ENCODE results near the gene OXNAD1. TPM values are rescaled to one million over a fixed set of nuclear protein-coding genes. Genes with fewer than 3 reads are reported as not detected.
A peak's percentile ranks its signal among the peaks of the same experiment; 100 is the strongest.

OXNAD1 gene
- total RNA-seq, 5 donors from 2014 or later (not counting 1 experiment from before 2014, with no cell fraction given): 78.5 to 218 (median 101) TPM

GRCh38 chr3:16322189-16322588 lies 57.2 kb downstream of the OXNAD1 start:
- Mint-ChIP-seq H3K4me3 (no peak overlapping the region), H3K36me3 (peaks cover 52% of the 10 kb centered on the region), H3K27ac (peak overlapping the region; percentile 78 to 98), H3K4me1 (peaks cover 47 to 69% (median 62%) of the 10 kb centered on the region in 3 donors), H3K27me3 (no peaks in the 10 kb centered on the region), H3K9me3 (no peaks in the 10 kb centered on the region)
- no peak for DNase-seq
- ChIA-PET CTCF (interaction anchor here (0.6 to 5.9 kb wide), 4 partner anchors 31 to 39 kb away, joined by 3 to 75 read pairs (median 6); no protein-coding TSS in a partner anchor), POLR2A (interaction anchor here in 1 of 2 donors (1.0 kb wide), 1 partner anchor 32 kb away, joined by 3 read pairs; no protein-coding TSS in a partner anchor)
- Histone ChIP-seq H3K36me3 (ENCODE audit: control insufficient read depth in 2 of 2, extremely low read depth in 1 of 2, insufficient read depth in 1 of 2, low read length in 1 of 2) (peaks cover 32 to 94% of the 10 kb centered on the region in 2 donors), H3K4me1 (ENCODE audit: control insufficient read depth in 1 of 2, extremely low read depth in 1 of 2, insufficient read depth in 2 of 2, low read length in 2 of 2) (peaks cover 21 to 37% of the 10 kb centered on the region in 2 experiments), H3K27ac (ENCODE audit: low read length) (no peak overlapping the region), H3K9me3 (no peaks in the 10 kb centered on the region), H3K27me3 (replicated peaks in 1 of 2; ENCODE audit: control insufficient read depth in 2 of 2, extremely low read depth in 1 of 2, insufficient read depth in 2 of 2, low read length in 1 of 2) (no peaks in the 10 kb centered on the region), H3K4me3 (ENCODE audit: control insufficient read depth in 1 of 2, extremely low read depth in 1 of 2, low read length in 1 of 2) (no peak overlapping the region)
- no peak for ATAC-seq (replicated peaks in 1 of 4)
- 98% methylated on average over 4 of the region's 5 CpGs for WGBS (ENCODE audit: insufficient coverage)

- Histone ChIP-seq H3K36me3 (ENCODE audit: control insufficient read depth in 2 of 2, extremely low read depth in 1 of 2, insufficient read depth in 1 of 2, low read length in 1 of 2) (peaks cover 36 to 94% of the 10 kb centered on the region in 2 donors), H3K9me3 (no peaks in the 10 kb centered on the region), H3K27me3 (replicated peaks in 1 of 2; ENCODE audit: control insufficient read depth in 2 of 2, extremely low read depth in 1 of 2, insufficient read depth in 2 of 2, low read length in 1 of 2) (no peaks in the 10 kb centered on the region), H3K4me1 (ENCODE audit: control insufficient read depth in 1 of 2, extremely low read depth in 1 of 2, insufficient read depth in 2 of 2, low read length in 2 of 2) (peaks cover 7 to 23% of the 10 kb centered on the region in 2 experiments), H3K27ac (ENCODE audit: low read length) (no peak overlapping the region), H3K4me3 (ENCODE audit: control insufficient read depth in 1 of 2, extremely low read depth in 1 of 2, low read length in 1 of 2) (no peak overlapping the region)
- Mint-ChIP-seq H3K9me3 (no peaks in the 10 kb centered on the region), H3K36me3 (peaks cover 58% of the 10 kb centered on the region), H3K4me3 (no peak overlapping the region), H3K4me1 (peaks cover 31 to 56% (median 47%) of the 10 kb centered on the region in 3 donors), H3K27me3 (no peaks in the 10 kb centered on the region), H3K27ac (peak overlapping the region; percentile 48 to 67)
- ATAC-seq (replicated peaks in 1 of 4) (no peak), DNase-seq (no peak)
- POLR2A ChIA-PET: interaction anchor here (1.0 to 1.5 kb wide), 2 partner anchors 13 to 185 kb away, joined by 3 read pairs; no protein-coding TSS in a partner anchor
- CTCF ChIA-PET: interaction anchor here in 1 of 2 donors (0.5 to 1.4 kb wide), 2 partner anchors 10 to 33 kb away, joined by 3 to 6 read pairs; no protein-coding TSS in a partner anchor
- 100% methylated on average over 1 of the region's 4 CpGs for WGBS (ENCODE audit: insufficient coverage)
Observed at GRCh38 chr3:16323737-16324136, 58.7 kb downstream of the OXNAD1 start.

- H3K36me3 Mint-ChIP-seq: peaks cover 63% of the 10 kb centered on the region
- WGBS (ENCODE audit: insufficient coverage): 100% methylated on average over 2 of the region's 4 CpGs
- H3K36me3 ChIP-seq (ENCODE audit: control insufficient read depth in 2 of 2, extremely low read depth in 1 of 2, insufficient read depth in 1 of 2, low read length in 1 of 2): peaks cover 41 to 95% of the 10 kb centered on the region in 2 donors
- CTCF ChIA-PET: no interaction called here
- peaks cover 1% of the 10 kb centered on the region for H3K9me3 ChIP-seq
- H3K4me3 Mint-ChIP-seq: no peak overlapping the region
- H3K4me1 Mint-ChIP-seq: peaks cover 14 to 40% (median 29%) of the 10 kb centered on the region in 3 donors
- no peaks in the 10 kb centered on the region for H3K27me3 ChIP-seq (replicated peaks in 1 of 2; ENCODE audit: control insufficient read depth in 2 of 2, extremely low read depth in 1 of 2, insufficient read depth in 2 of 2, low read length in 1 of 2)
- POLR2A ChIA-PET: interaction anchor here in 1 of 2 donors (0.6 kb wide), 1 partner anchor 936 kb away, joined by 14 read pairs; no protein-coding TSS in a partner anchor
- H3K27ac ChIP-seq (ENCODE audit: low read length): no peak overlapping the region
- DNase-seq (no peak), ATAC-seq (replicated peaks in 1 of 4) (no peak)
- no peak overlapping the region for H3K4me3 ChIP-seq (ENCODE audit: control insufficient read depth in 1 of 2, extremely low read depth in 1 of 2, low read length in 1 of 2)
- no peaks in the 10 kb centered on the region for H3K27me3 Mint-ChIP-seq
- peak overlapping the region; percentile 39 for H3K27ac Mint-ChIP-seq
- peaks cover 0 to 11% of the 10 kb centered on the region in 2 experiments for H3K4me1 ChIP-seq (ENCODE audit: control insufficient read depth in 1 of 2, extremely low read depth in 1 of 2, insufficient read depth in 2 of 2, low read length in 2 of 2)
- peaks cover 0 to 9% (median 2%) of the 10 kb centered on the region in 3 donors for H3K9me3 Mint-ChIP-seq
Observed at GRCh38 chr3:16325850-16326249, 60.8 kb downstream of the OXNAD1 start.

GRCh38 chr3:16326724-16327349 lies 61.8 kb downstream of the OXNAD1 start:
- peaks cover 67% of the 10 kb centered on the region for H3K36me3 Mint-ChIP-seq
- peak overlapping the region in 1 of 2 donors; percentile 58 for H3K27ac Mint-ChIP-seq

GRCh38 chr3:16328124-16328523 lies 63.1 kb downstream of the OXNAD1 start:
- no peak overlapping the region for H3K4me3 Mint-ChIP-seq

More at GRCh38 chr3:16326724-16327349, 61.8 kb downstream of the OXNAD1 start:
- no peaks in the 10 kb centered on the region for H3K27me3 Mint-ChIP-seq
- no peak overlapping the region for H3K27ac ChIP-seq (ENCODE audit: low read length)
- H3K27me3 ChIP-seq (replicated peaks in 1 of 2; ENCODE audit: control insufficient read depth in 2 of 2, extremely low read depth in 1 of 2, insufficient read depth in 2 of 2, low read length in 1 of 2): no peaks in the 10 kb centered on the region
- ATAC-seq (replicated peaks in 1 of 4) (no peak), DNase-seq (no peak)
- CTCF ChIA-PET: no interaction called here
- H3K4me3 ChIP-seq (ENCODE audit: control insufficient read depth in 1 of 2, extremely low read depth in 1 of 2, low read length in 1 of 2): no peak overlapping the region
- H3K4me3 Mint-ChIP-seq: no peak overlapping the region
- peaks cover 8 to 38% (median 24%) of the 10 kb centered on the region in 3 donors for H3K4me1 Mint-ChIP-seq
- peaks cover 2% of the 10 kb centered on the region for H3K9me3 ChIP-seq
- peaks cover 0 to 9% of the 10 kb centered on the region in 2 experiments for H3K4me1 ChIP-seq (ENCODE audit: control insufficient read depth in 1 of 2, extremely low read depth in 1 of 2, insufficient read depth in 2 of 2, low read length in 2 of 2)
- peaks cover 4 to 14% (median 8%) of the 10 kb centered on the region in 3 donors for H3K9me3 Mint-ChIP-seq
- 99% methylated on average over 10 of the region's 15 CpGs for WGBS (ENCODE audit: insufficient coverage)
- POLR2A ChIA-PET: no interaction called here
- peaks cover 39 to 94% of the 10 kb centered on the region in 2 donors for H3K36me3 ChIP-seq (ENCODE audit: control insufficient read depth in 2 of 2, extremely low read depth in 1 of 2, insufficient read depth in 1 of 2, low read length in 1 of 2)

GRCh38 chr3:16329036-16329825 lies 64.2 kb downstream of the OXNAD1 start:
- no peaks in the 10 kb centered on the region for H3K27me3 ChIP-seq (replicated peaks in 1 of 2; ENCODE audit: control insufficient read depth in 2 of 2, extremely low read depth in 1 of 2, insufficient read depth in 2 of 2, low read length in 1 of 2)
- no peaks in the 10 kb centered on the region for H3K27me3 Mint-ChIP-seq
- CTCF ChIA-PET: no interaction called here
- H3K27ac ChIP-seq (ENCODE audit: low read length): no peak overlapping the region
- H3K9me3 Mint-ChIP-seq: peaks cover 4 to 17% (median 11%) of the 10 kb centered on the region in 3 donors
- DNase-seq: no peak
- no peak overlapping the region for H3K4me3 Mint-ChIP-seq
- H3K4me1 Mint-ChIP-seq: peaks cover 17 to 37% (median 35%) of the 10 kb centered on the region in 3 donors
- peaks cover 2% of the 10 kb centered on the region for H3K9me3 ChIP-seq
- no peaks in the 10 kb centered on the region for H3K4me1 ChIP-seq (ENCODE audit: control insufficient read depth in 1 of 2, extremely low read depth in 1 of 2, insufficient read depth in 2 of 2, low read length in 2 of 2)
- WGBS (ENCODE audit: insufficient coverage): 85% methylated on average over 10 of the region's 15 CpGs
- POLR2A ChIA-PET: no interaction called here
- peak overlapping the region; percentile 22 to 72 for H3K27ac Mint-ChIP-seq
- no peak overlapping the region for H3K4me3 ChIP-seq (ENCODE audit: control insufficient read depth in 1 of 2, extremely low read depth in 1 of 2, low read length in 1 of 2)
- ATAC-seq (replicated peaks in 1 of 4): no peak
- H3K36me3 Mint-ChIP-seq: peaks cover 77% of the 10 kb centered on the region
- H3K36me3 ChIP-seq (ENCODE audit: control insufficient read depth in 2 of 2, extremely low read depth in 1 of 2, insufficient read depth in 1 of 2, low read length in 1 of 2): peaks cover 33 to 81% of the 10 kb centered on the region in 2 donors

More at GRCh38 chr3:16328124-16328523, 63.1 kb downstream of the OXNAD1 start:
- Mint-ChIP-seq H3K4me1 (peaks cover 20 to 42% (median 32%) of the 10 kb centered on the region in 3 donors), H3K27ac (peak overlapping the region in 1 of 2 donors; percentile 58), H3K9me3 (peaks cover 4 to 17% (median 11%) of the 10 kb centered on the region in 3 donors), H3K36me3 (peaks cover 75% of the 10 kb centered on the region), H3K27me3 (no peaks in the 10 kb centered on the region)
- H3K27me3 ChIP-seq (replicated peaks in 1 of 2; ENCODE audit: control insufficient read depth in 2 of 2, extremely low read depth in 1 of 2, insufficient read depth in 2 of 2, low read length in 1 of 2): no peaks in the 10 kb centered on the region
- POLR2A ChIA-PET: interaction anchor here in 1 of 2 donors (0.6 kb wide), 1 partner anchor 46 kb away, joined by 10 read pairs; no protein-coding TSS in a partner anchor
- H3K4me1 ChIP-seq (ENCODE audit: control insufficient read depth in 1 of 2, extremely low read depth in 1 of 2, insufficient read depth in 2 of 2, low read length in 2 of 2): peaks cover 0 to 6% of the 10 kb centered on the region in 2 experiments
- H3K9me3 ChIP-seq: peaks cover 2% of the 10 kb centered on the region
- ATAC-seq (replicated peaks in 1 of 4) (peak in 1 of 4 experiments; percentile 9), DNase-seq (no peak)
- no peak overlapping the region for H3K27ac ChIP-seq (ENCODE audit: low read length)
- CTCF ChIA-PET: no interaction called here
- no peak overlapping the region for H3K4me3 ChIP-seq (ENCODE audit: control insufficient read depth in 1 of 2, extremely low read depth in 1 of 2, low read length in 1 of 2)
- H3K36me3 ChIP-seq (ENCODE audit: control insufficient read depth in 2 of 2, extremely low read depth in 1 of 2, insufficient read depth in 1 of 2, low read length in 1 of 2): peaks cover 29 to 89% of the 10 kb centered on the region in 2 donors
- WGBS (ENCODE audit: insufficient coverage): 98% methylated on average over 6 of the region's 6 CpGs

Data from T-cell (primary cell).